ENCODE results near the gene CNDP1. TPM values are rescaled to one million over a fixed set of nuclear protein-coding genes. Genes with fewer than 3 reads are reported as not detected.

CNDP1 gene
- total RNA-seq, 2 donors from 2014 or later: under 0.01 TPM; not detected in 1

GRCh38 chr18:74589811-74590210, 55.5 kb downstream of the CNDP1 start:
- Histone ChIP-seq H3K36me3 (replicated peaks in 1 of 2; ENCODE audit: insufficient read depth in 1 of 2, low read depth in 2 of 2) (peaks cover 0 to 2% of the 10 kb centered on the region in 2 donors), H3K4me1 (no peaks in the 10 kb centered on the region), H3K27me3 (no peaks in the 10 kb centered on the region), H3K27ac (no peak overlapping the region), H3K4me3 (no peak overlapping the region), H3K9me3 (no peaks in the 10 kb centered on the region)
- DNase-seq: no peak
- no peak for TF ChIP-seq POLR2A (IDR thresholded peaks at IDR 0.05)
- TF ChIP-seq, protein P1, sequence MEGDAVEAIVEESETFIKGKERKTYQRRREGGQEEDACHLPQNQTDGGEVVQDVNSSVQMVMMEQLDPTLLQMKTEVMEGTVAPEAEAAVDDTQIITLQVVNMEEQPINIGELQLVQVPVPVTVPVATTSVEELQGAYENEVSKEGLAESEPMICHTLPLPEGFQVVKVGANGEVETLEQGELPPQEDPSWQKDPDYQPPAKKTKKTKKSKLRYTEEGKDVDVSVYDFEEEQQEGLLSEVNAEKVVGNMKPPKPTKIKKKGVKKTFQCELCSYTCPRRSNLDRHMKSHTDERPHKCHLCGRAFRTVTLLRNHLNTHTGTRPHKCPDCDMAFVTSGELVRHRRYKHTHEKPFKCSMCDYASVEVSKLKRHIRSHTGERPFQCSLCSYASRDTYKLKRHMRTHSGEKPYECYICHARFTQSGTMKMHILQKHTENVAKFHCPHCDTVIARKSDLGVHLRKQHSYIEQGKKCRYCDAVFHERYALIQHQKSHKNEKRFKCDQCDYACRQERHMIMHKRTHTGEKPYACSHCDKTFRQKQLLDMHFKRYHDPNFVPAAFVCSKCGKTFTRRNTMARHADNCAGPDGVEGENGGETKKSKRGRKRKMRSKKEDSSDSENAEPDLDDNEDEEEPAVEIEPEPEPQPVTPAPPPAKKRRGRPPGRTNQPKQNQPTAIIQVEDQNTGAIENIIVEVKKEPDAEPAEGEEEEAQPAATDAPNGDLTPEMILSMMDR (IDR thresholded peaks at IDR 0.05): no peak
- no peak for ATAC-seq
- intact Hi-C loops (cut with DNase I): no loop called here
- 52 to 62% methylated on average over 3 of the region's 3 CpGs for WGBS, 2 donors

DNA sequence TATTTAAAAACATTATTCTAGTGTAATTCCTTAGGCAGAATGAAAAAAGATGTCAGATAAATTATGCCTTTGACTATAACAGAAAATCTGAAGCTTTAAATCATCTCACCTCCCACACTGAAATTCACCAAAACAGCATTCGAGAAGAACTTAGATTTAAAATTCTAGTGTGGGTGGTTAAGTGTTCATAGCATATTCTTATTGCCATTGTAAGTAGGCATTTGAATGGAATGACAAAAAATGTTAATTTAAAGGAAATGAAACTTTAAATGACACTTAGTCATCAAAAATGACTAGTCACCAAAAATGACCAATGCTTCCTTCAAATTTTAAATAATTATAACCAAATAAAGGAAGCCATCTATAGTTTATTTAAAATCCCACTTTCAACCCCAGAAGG, 56.4 kb downstream of the CNDP1 start:
- intact Hi-C loops (cut with DNase I): no loop called here
- peaks cover 8% of the 10 kb centered on the region for H3K4me1 ChIP-seq
- no peak overlapping the region for H3K4me3 ChIP-seq
- H3K36me3 ChIP-seq (replicated peaks in 1 of 2; ENCODE audit: insufficient read depth in 1 of 2, low read depth in 2 of 2): peaks cover 0 to 2% of the 10 kb centered on the region in 2 donors
- no peak overlapping the region for H3K27ac ChIP-seq
- H3K9me3 ChIP-seq: no peaks in the 10 kb centered on the region
- TF ChIP-seq, protein P1 (IDR thresholded peaks at IDR 0.05): no peak
- no peak for TF ChIP-seq POLR2A (IDR thresholded peaks at IDR 0.05)
- no peaks in the 10 kb centered on the region for H3K27me3 ChIP-seq
- 79% methylated on average over 1 of the region's 1 CpG for WGBS, 2 donors
- DNase-seq (no peak), ATAC-seq (no peak)

- no peaks in the 10 kb centered on the region for H3K9me3 ChIP-seq
- intact Hi-C loops (cut with DNase I): no loop called here
- H3K4me3 ChIP-seq: no peak overlapping the region
- no peak for ATAC-seq
- no peak for DNase-seq
- peaks cover 28% of the 10 kb centered on the region for H3K4me1 ChIP-seq
- no peak overlapping the region for H3K27ac ChIP-seq
- peaks cover 0 to 2% of the 10 kb centered on the region in 2 donors for H3K36me3 ChIP-seq (replicated peaks in 1 of 2; ENCODE audit: insufficient read depth in 1 of 2, low read depth in 2 of 2)
- H3K27me3 ChIP-seq: no peaks in the 10 kb centered on the region
- TF ChIP-seq, protein P1 (IDR thresholded peaks at IDR 0.05): no peak
- TF ChIP-seq POLR2A (IDR thresholded peaks at IDR 0.05): no peak
Measured at GRCh38 chr18:74595431-74595830, 61.1 kb downstream of the CNDP1 start.

GRCh38 chr18:74597034-74597661, 62.8 kb downstream of the CNDP1 start:
- Histone ChIP-seq H3K9me3 (no peaks in the 10 kb centered on the region), H3K27ac (peak overlapping the region; percentile 90 to 98 (median 98)), H3K36me3 (replicated peaks in 1 of 2; ENCODE audit: insufficient read depth in 1 of 2, low read depth in 2 of 2) (peaks cover 0 to 2% of the 10 kb centered on the region in 2 donors), H3K27me3 (no peaks in the 10 kb centered on the region), H3K4me1 (peaks cover 28% of the 10 kb centered on the region), H3K4me3 (peak overlapping the region; percentile 21 to 95)
- WGBS, 2 donors: 0% methylated on average over 20 to 41 of the region's 41 CpGs
- intact Hi-C loops (cut with DNase I): no loop called here
- ATAC-seq (peak; percentile 72), DNase-seq (peak; percentile 58 to 77 (median 64))
- peak in 1 of 3 donors; percentile 23 for TF ChIP-seq POLR2A (IDR thresholded peaks at IDR 0.05)
- TF ChIP-seq, protein P1 (IDR thresholded peaks at IDR 0.05): no peak

Data from body of pancreas (tissue), 4 donors.